Measurements from ENCODE around the gene NTN4.
"Not testable (repeated sequence)": the region's sequence is repeated elsewhere in the genome, so short reads cannot be mapped to it uniquely, and the experiment has no call there.

The NTN4 gene

GRCh38 chr12:95790033-95790916 lies at the start of gene NTN4:
TSS of gene NTN4 (minus strand) at chr12:95790764. CDS start at chr12:95790309, 455 bp downstream.
- DNase-seq = peak; percentile 63

- DNase-seq = no peak
These were observed 47.6 kb upstream of the NTN4 start for GRCh38 chr12:95838125-95838524.

- DNase-seq = no peak
These were observed 46.9 kb upstream of the NTN4 start for GRCh38 chr12:95837240-95838038.

GRCh38 chr12:95836630-95837239 lies 46.2 kb upstream of the NTN4 start:
- no peak for DNase-seq

GRCh38 chr12:95836185-95836609 lies 45.6 kb upstream of the NTN4 start:
- no peak for DNase-seq

- DNase-seq = no peak
These were observed 44.0 kb upstream of the NTN4 start for GRCh38 chr12:95834572-95834971.

GRCh38 chr12:95830335-95831089 lies 39.9 kb upstream of the NTN4 start:
- no peak for DNase-seq

GRCh38 chr12:95829395-95829794 lies 38.8 kb upstream of the NTN4 start:
- DNase-seq = no peak

- DNase-seq = no peak
These were observed 29.6 kb upstream of the NTN4 start for GRCh38 chr12:95820096-95820703.

- no peak for DNase-seq
These were observed 25.2 kb upstream of the NTN4 start for GRCh38 chr12:95815632-95816212.

GRCh38 chr12:95812155-95812554 lies 21.6 kb upstream of the NTN4 start:
- DNase-seq = not testable (repeated sequence)

GRCh38 chr12:95810411-95810810 lies 19.8 kb upstream of the NTN4 start:
- no peak for DNase-seq

- no peak for DNase-seq
These were observed 18.6 kb upstream of the NTN4 start for GRCh38 chr12:95809000-95809680.

GRCh38 chr12:95808146-95808545 lies 17.6 kb upstream of the NTN4 start:
- no peak for DNase-seq

- DNase-seq = no peak
These were observed 15.5 kb upstream of the NTN4 start for GRCh38 chr12:95805864-95806671.

- no peak for DNase-seq
These were observed 13.7 kb upstream of the NTN4 start for GRCh38 chr12:95804291-95804690.

- no peak for DNase-seq
These were observed 13.3 kb upstream of the NTN4 start for GRCh38 chr12:95803817-95804216.

GRCh38 chr12:95802482-95803270 lies 12.1 kb upstream of the NTN4 start:
- DNase-seq = no peak

- DNase-seq = no peak
These were observed 6.4 kb upstream of the NTN4 start for GRCh38 chr12:95796982-95797289.

All from activated effector memory CD4-positive, alpha-beta T cell treated with anti-CD3 and anti-CD28 coated beads, Interleukin-2, amount 50 U/mL, for 16 hours (primary cell).